NCI-H146 treated with DMSO at 0.1 percent for 48 hours (cell line): ENCODE data around the gene COASY.

ENCODE experiments used
- DNase-seq: peaks from one replicate; lab custom pipeline; 2025; ENCODE audit not compliant: unreplicated experiment; lab: John Stamatoyannopoulos, UW

The COASY gene

DNA sequence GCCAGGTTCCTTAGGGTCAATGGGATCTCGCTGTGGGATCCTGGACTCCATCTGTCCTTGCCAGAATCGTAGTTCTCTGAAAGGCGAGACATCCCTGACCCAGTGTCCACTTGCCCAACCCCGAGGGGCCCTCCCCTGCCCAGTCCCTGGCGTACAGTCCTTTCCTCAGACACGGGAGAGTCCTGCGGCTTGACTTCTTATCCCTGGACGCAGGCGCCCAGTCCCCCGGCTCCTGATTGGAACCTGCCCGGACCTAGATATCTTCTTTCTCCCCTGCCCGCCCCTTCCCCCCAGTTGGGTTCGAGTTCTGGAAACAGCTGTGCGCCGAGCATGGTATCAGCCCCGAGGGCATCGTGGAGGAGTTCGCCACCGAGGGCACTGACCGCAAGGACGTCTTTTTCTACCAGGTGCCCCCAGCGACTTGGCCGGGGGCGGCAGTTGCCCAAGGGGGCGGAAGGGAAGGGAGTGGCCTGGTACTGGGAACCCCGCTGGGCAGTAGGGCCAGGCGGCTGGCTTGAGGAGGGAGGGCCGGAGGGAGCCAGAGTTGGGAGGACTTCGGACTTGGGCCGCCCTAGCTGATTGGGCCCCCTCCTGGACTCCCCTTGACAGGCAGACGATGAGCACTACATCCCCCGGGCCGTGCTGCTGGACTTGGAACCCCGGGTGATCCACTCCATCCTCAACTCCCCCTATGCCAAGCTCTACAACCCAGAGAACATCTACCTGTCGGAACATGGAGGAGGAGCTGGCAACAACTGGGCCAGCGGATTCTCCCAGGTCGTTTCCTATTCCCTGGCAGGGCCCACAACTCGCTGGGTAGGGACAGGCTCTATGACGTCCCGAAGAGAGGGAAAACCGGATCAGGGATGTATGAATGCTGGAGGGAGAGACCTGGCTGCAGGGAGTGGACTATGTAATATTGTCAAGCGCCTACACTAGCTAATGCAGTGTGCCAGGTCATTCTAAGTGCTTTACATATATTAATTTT, 48.2 kb downstream of the COASY start:
- peak; percentile 35 for DNase-seq

DNA sequence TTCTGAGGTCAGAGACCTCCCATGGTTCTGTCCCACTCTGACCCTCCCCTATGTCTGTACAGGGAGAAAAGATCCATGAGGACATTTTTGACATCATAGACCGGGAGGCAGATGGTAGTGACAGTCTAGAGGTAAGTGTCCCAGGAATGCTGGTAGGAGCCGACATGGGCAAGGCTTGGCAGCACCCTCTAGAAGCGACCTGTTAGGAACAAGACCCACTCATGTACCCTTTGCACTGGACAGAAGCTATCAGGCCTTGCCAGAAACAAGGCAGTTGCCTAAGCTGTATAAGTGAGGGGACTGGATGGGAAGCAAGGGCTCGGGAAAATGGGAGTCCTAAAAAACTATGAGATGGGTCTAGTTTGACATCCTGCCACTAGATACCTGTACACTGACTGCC, 50.1 kb downstream of the COASY start:
- DNase-seq: no peak

DNA sequence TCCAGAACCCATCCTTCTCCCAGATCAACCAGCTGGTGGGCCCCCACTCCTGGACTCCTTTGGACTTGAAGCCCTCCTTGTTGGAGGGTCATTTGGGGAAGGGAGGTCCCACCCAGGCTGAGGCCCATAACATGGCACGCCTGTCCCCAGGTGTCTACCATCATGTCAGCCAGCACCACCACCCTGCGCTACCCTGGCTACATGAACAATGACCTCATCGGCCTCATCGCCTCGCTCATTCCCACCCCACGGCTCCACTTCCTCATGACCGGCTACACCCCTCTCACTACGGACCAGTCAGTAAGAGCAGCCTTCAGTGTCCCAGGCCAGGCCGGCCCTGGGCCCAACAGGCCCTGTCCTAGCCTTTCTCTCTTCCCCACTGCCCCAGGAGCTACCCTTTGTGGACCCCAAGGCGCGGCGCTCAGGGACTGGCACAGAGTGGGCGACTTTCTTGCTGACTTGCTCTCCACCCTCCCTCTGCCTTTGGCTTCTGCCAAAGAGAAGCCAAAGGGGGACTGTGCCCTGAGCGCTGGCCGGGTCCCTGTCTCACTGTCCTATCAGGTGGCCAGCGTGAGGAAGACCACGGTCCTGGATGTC, 51.8 kb downstream of the COASY start:
- no peak for DNase-seq
